Osteocyte (in vitro differentiated cells): Measurements from ENCODE around the gene DIP2C. TPM values are rescaled to one million over a fixed set of nuclear protein-coding genes. Genes with fewer than 3 reads are reported as not detected.
"Not testable (repeated sequence)": the region's sequence is repeated elsewhere in the genome, so short reads cannot be mapped to it uniquely, and the experiment has no call there.

Experiments used
- DNase-seq: peaks from one replicate; pipeline ENCODE4 v3.0.0; 2021; ENCODE audit warnings: mixed read lengths; ENCODE audit not compliant: unreplicated experiment; ENCODE audit errors: extremely low spot score
- H3K27ac Mint-ChIP-seq: one replicate; pipeline ENCODE4 v1.8.0; 2021; ENCODE audit warnings: mild to moderate bottlenecking, mixed read lengths; ENCODE audit not compliant: unreplicated experiment
- H3K27me3 Mint-ChIP-seq: one replicate; pipeline ENCODE4 v1.8.0; 2021; ENCODE audit warnings: mixed read lengths; ENCODE audit not compliant: unreplicated experiment
- H3K36me3 Mint-ChIP-seq: one replicate; pipeline ENCODE4 v1.8.0; 2021; ENCODE audit warnings: mixed read lengths; ENCODE audit not compliant: unreplicated experiment
- H3K4me1 Mint-ChIP-seq: one replicate; pipeline ENCODE4 v1.8.0; 2021; ENCODE audit warnings: mixed read lengths; ENCODE audit not compliant: unreplicated experiment
- H3K4me3 Mint-ChIP-seq: one replicate; pipeline ENCODE4 v1.8.0; 2021; ENCODE audit warnings: mild to moderate bottlenecking, moderate library complexity, mixed read lengths; ENCODE audit not compliant: unreplicated experiment
- H3K9me3 Mint-ChIP-seq: one replicate; pipeline ENCODE4 v1.8.0; 2021; ENCODE audit warnings: mixed read lengths; ENCODE audit not compliant: unreplicated experiment
- total RNA-seq: library from RNA; stranded (reverse); gene quantifications from 2 replicates; pipeline ENCODE4 v1.2.1, GENCODE V29; 2021
- TF ChIP-seq, protein P1 (sequence below): fragments of 200-600 bp; sonication (generic); IDR thresholded peaks from 2 replicates; pipeline ENCODE4 v1.5.0; 2021; ENCODE audit warnings: antibody characterized with exemption, mild to moderate bottlenecking, moderate library complexity

Gene DIP2C
- total RNA-seq, 1 donor from 2014 or later: 36.8 TPM

DNA sequence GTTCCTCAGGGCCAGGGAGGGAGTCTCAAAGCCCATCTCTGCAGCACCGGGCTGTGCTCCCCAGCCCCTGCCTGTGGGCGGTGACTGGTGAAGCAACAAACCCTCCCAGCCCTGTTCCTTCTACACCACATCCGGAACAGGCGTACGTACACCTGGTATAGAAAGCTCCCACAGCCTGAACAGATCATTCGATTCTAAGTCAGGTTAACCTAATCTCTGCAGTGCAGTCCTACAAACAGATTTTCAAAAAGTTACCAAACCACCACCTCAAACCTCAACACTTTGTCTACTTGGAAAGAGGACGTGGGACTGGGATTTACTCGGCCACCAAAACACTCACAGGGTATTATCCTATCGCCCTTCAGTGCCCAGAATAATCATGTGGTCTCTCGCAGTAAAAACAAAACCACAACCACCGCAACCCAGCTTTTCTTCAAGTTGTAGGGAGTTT, 238.4 kb downstream of the DIP2C start:
- no peak overlapping the region for H3K27ac Mint-ChIP-seq
- peaks cover 25% of the 10 kb centered on the region for H3K4me1 Mint-ChIP-seq
- H3K9me3 Mint-ChIP-seq: no peaks in the 10 kb centered on the region
- H3K36me3 Mint-ChIP-seq: no peaks in the 10 kb centered on the region
- TF ChIP-seq, protein P1, sequence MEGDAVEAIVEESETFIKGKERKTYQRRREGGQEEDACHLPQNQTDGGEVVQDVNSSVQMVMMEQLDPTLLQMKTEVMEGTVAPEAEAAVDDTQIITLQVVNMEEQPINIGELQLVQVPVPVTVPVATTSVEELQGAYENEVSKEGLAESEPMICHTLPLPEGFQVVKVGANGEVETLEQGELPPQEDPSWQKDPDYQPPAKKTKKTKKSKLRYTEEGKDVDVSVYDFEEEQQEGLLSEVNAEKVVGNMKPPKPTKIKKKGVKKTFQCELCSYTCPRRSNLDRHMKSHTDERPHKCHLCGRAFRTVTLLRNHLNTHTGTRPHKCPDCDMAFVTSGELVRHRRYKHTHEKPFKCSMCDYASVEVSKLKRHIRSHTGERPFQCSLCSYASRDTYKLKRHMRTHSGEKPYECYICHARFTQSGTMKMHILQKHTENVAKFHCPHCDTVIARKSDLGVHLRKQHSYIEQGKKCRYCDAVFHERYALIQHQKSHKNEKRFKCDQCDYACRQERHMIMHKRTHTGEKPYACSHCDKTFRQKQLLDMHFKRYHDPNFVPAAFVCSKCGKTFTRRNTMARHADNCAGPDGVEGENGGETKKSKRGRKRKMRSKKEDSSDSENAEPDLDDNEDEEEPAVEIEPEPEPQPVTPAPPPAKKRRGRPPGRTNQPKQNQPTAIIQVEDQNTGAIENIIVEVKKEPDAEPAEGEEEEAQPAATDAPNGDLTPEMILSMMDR: no peak
- no peaks in the 10 kb centered on the region for H3K27me3 Mint-ChIP-seq
- no peak overlapping the region for H3K4me3 Mint-ChIP-seq
- DNase-seq: no peak

DNA sequence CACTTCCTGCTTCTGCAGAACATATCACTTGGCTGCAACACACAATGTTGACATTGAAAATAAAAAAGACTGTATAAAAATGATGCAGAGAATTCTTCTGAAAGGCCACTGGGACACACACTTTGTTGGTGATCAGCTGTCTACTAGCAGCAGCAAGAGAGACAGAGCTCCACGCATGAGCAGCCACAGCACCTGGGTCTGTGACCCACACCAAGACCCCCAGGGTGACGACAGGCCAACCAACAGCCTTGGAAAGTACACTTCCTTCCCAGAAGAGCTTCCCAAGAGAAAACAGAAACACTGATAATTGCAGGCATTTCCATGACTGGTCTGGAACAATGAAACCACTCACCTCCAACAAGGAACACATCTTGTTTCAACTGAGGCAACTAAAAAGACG, 239.0 kb downstream of the DIP2C start:
- no peak for DNase-seq
- Mint-ChIP-seq H3K4me1 (peaks cover 25% of the 10 kb centered on the region), H3K36me3 (no peaks in the 10 kb centered on the region), H3K27me3 (no peaks in the 10 kb centered on the region), H3K9me3 (no peaks in the 10 kb centered on the region), H3K4me3 (no peak overlapping the region), H3K27ac (no peak overlapping the region)
- TF ChIP-seq, protein P1: no peak

DNA sequence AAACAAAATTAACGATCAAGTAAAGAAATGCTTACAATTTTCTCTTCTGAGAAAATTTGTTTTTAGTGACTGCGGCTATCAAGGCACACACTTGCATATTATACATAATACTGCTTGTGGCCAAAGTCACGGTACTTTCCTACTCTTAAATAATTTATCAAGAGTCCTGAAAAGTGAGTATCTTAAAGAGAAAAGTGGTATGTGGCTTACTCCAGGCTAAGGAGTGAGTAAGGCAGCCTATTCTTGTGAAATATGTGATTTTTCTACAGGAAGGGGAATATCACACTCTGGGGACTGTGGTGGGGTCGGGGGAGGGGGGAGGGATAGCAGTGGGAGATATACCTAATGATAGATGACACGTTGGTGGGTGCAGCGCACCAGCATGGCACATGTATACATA, 240.1 kb downstream of the DIP2C start:
- H3K27ac Mint-ChIP-seq, H3K9me3 Mint-ChIP-seq, H3K4me3 Mint-ChIP-seq, H3K27me3 Mint-ChIP-seq, DNase-seq, H3K36me3 Mint-ChIP-seq: not testable (repeated sequence)
- peaks cover 17% of the 10 kb centered on the region for H3K4me1 Mint-ChIP-seq

DNA sequence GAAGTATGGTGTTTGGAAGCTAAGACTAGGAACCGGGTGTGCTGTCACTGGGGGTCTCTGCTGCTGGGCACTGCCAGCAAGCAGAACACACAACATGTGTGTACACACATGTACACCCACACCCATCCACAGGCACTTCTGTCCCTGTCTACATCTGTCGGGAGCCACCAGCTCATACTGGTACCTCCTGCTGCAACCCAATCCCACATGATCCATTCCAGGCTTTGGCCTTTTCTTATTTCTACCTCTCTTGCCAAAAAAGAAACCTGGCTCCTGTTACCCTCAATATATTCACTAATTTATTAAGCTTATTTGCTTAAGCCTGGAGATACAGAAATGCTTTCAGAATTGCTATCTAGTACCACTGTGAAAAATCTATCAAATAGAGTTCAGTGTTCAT, 246.0 kb downstream of the DIP2C start:
- H3K4me3 Mint-ChIP-seq: no peak overlapping the region
- H3K27ac Mint-ChIP-seq: no peak overlapping the region
- peaks cover 13% of the 10 kb centered on the region for H3K36me3 Mint-ChIP-seq
- no peaks in the 10 kb centered on the region for H3K27me3 Mint-ChIP-seq
- TF ChIP-seq, protein P1: no peak
- no peak for DNase-seq
- H3K9me3 Mint-ChIP-seq: no peaks in the 10 kb centered on the region
- H3K4me1 Mint-ChIP-seq: no peaks in the 10 kb centered on the region

DNA sequence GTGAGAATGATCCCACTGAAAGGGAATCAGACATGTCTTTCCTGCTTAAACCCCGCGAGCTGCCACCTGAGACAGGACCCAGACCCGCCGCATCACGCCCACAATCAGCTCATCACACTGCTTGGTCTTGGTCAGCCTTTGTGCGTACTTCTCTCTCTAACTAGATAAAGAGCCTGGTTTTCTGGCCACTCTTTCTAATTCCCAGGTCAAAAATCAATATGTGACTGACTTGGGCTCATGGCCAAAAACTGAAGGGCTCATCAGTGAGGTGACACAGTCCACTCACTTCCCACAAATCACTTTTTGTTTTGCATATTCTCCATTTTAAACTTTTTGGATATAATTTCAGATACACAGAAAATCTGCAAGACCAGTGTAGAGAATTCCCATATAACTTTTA, 247.3 kb downstream of the DIP2C start:
- DNase-seq: no peak
- H3K27ac Mint-ChIP-seq: no peak overlapping the region
- H3K9me3 Mint-ChIP-seq: no peaks in the 10 kb centered on the region
- H3K4me3 Mint-ChIP-seq: no peak overlapping the region
- no peaks in the 10 kb centered on the region for H3K4me1 Mint-ChIP-seq
- TF ChIP-seq, protein P1: no peak
- H3K36me3 Mint-ChIP-seq: peaks cover 19% of the 10 kb centered on the region
- H3K27me3 Mint-ChIP-seq: no peaks in the 10 kb centered on the region

DNA sequence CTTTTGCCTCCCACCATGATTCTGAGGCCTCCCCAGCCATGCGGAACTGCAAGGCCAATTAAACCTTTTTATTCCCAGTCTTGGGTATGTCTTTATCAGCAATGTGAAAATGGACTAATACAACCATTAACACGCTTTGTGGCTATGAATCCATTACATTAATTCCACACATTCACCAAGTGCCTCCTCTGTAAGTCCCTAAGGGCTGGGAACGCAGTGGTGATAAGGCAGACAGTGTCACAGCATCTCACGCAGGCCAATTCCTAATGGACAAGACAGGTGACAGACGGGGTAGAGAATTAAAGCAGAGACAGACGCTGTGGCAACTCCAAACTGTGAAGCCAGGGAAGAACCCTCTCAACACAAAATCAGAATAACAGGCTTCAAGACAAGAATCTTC, 247.8 kb downstream of the DIP2C start:
- TF ChIP-seq, protein P1: no peak
- H3K36me3 Mint-ChIP-seq: peaks cover 20% of the 10 kb centered on the region
- H3K9me3 Mint-ChIP-seq: no peaks in the 10 kb centered on the region
- no peak overlapping the region for H3K4me3 Mint-ChIP-seq
- DNase-seq: no peak
- H3K27ac Mint-ChIP-seq: no peak overlapping the region
- no peaks in the 10 kb centered on the region for H3K4me1 Mint-ChIP-seq
- H3K27me3 Mint-ChIP-seq: no peaks in the 10 kb centered on the region
